C4-2B (cell line): Measurements from ENCODE around the gene MICAL3.
"Not testable (repeated sequence)": the region's sequence is repeated elsewhere in the genome, so short reads cannot be mapped to it uniquely, and the experiment has no call there.

Source experiments
- H3K27ac ChIP-seq: fragments of 450-650 bp; 2 replicates; pipeline ENCODE4 v1.5.1; 2017
- CTCF ChIP-seq: fragments of 450-650 bp; conservative IDR thresholded peaks from 2 replicates; pipeline ENCODE4 v1.5.1; 2017; ENCODE audit warnings: mild to moderate bottlenecking
- ZFX ChIP-seq: fragments of 450-650 bp; IDR thresholded peaks from 2 replicates; pipeline ENCODE4 v1.6.1; 2017

MICAL3 gene

DNA sequence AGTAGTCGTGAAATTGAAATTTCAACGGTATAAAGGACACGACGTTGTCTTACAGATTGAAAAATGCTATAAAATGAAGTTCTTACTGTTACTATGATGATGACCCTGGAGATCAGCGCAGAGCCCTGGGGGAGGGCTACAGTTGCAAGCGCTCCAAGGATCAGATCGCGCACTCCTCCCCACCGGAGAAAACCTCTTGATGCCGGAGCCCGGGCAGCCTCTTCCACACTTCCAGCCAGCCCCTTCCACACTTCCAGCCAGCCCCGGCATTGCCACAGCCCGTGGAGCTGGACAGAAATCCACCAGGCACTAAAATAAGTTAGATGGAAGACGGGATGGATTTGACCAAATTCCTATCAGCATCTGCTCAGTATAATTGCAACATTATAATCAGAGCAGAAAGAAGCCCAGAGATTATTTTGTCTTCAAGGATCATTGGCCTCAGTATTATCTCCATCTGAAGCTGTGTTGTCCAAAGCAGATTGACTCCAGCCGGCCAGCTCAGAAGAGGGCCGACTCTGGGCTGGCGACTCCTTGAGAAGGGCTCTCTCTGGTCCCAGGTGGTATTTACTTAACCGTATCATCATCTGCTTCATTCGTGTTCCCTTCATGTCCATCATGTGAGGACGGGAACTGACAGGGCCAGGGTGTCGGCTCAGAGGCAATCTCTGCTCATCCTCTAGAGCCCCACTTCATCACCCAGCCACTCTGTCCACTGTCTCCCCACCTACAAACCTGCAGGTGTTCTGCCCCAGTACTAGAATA, 777 bp upstream of the MICAL3 start:
- peak overlapping the region; percentile 81; the same call in 1 of the 2 replicates for H3K27ac ChIP-seq
- TF ChIP-seq CTCF (no peak), ZFX (no peak)

DNA sequence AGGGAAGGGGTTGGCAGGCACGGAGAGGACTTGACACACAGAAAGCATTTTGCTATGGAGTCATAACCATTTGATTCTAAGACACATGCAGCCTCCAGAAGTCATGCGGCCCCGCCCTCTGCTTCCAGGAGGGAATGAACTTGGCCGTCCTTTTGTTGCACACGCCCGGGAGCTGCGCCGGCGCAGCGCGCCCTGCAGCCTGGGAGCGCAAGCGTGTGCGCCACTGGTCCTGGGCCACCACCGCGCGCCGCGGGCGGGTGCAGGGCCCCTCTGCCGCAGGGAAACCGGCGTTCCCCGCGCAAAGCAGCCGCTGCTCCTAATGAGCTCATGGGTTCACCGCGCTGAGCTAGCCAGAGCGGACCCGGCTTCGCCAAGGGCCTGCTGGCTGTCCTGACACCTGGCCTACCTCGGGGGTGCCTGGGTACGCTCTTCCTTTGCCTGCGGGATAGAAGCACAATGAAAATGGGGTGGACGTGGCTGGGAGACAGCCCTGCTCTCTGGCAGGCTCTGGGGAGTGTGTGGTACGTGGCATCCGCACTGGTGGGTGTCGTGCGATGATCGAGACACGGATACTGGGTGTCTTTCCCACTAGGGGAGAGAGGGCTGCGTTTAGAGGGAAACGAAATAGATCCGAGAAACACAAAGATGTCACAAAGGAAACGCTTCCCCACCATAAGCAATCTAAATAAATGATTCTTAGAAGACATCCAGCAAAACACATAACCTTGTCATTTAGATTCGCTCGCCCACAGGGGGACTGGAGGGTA, 669 bp downstream of the MICAL3 start:
- H3K27ac ChIP-seq: peak overlapping the region; percentile 81
- TF ChIP-seq CTCF (no peak), ZFX (peak; percentile 55)

- TF ChIP-seq CTCF: no peak
- TF ChIP-seq ZFX: no peak
- H3K27ac ChIP-seq: peak overlapping the region; percentile 81
These were observed 1.5 kb downstream of the MICAL3 start for GRCh38 chr22:18022876-18023275.

DNA sequence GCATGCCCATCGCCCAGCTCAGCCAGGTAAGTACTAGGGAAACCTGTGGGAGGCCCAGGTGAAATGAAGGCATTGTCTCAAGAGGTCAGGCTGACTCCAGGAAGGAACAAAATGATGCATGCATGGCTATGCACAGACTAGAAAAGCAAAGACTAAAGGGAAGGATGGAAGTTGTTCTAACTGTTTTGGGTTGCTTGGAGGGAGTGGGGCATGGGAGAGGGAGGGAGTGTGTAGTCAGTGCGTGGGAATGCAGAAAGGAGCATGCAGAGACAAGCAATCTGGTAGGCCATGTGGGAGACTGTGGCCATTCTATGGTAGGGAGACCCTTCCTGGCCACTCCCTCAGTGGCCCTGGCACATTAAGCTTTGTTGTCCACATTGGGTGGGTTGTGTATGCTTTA, 2.9 kb downstream of the MICAL3 start:
- TF ChIP-seq CTCF: no peak
- TF ChIP-seq ZFX: no peak
- no peak overlapping the region for H3K27ac ChIP-seq

GRCh38 chr22:18020743-18021142, 3.6 kb downstream of the MICAL3 start:
- H3K27ac ChIP-seq: not testable (repeated sequence)

- TF ChIP-seq ZFX: no peak
- no peak for TF ChIP-seq CTCF
- no peak overlapping the region for H3K27ac ChIP-seq
These were observed 10.4 kb downstream of the MICAL3 start for GRCh38 chr22:18013947-18014346.

DNA sequence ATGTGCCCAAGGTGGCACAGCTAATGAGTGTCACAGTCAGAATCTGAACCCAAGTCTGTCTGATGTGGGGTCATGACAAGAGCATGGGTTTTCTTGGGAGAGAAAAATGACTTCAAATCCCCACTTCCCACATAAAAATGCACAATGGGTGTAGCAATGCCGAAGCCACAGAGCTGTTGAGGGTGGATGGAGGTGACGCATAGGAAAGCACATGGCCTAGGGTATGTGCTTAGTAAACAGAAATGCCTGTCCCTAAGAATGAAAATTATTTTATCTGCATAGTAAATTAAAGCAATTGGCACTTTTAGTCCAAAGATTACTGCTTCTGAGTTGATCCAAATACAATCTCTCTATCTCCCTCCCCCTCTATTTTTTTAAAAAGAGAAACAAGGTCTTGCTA, 10.9 kb downstream of the MICAL3 start:
- no peak for TF ChIP-seq CTCF
- TF ChIP-seq ZFX: no peak
- no peak overlapping the region for H3K27ac ChIP-seq
